ENCODE measurements around the gene PLPPR1.

Gene PLPPR1

GRCh38 chr9:101220341-101220740, 191.8 kb downstream of the PLPPR1 start:
- no peak overlapping the region for H3K27ac ChIP-seq (ENCODE audit: low read length)
- no peak overlapping the region for H3K4me3 ChIP-seq (ENCODE audit: low read length)
- H3K9me3 ChIP-seq (ENCODE audit: control insufficient read depth, low read depth, low read length): no peaks in the 10 kb centered on the region
- H3K4me1 ChIP-seq (ENCODE audit: control insufficient read depth, low read depth, low read length): no peaks in the 10 kb centered on the region
- H3K9ac ChIP-seq (ENCODE audit: low read length): no peak overlapping the region
- no peaks in the 10 kb centered on the region for H3K36me3 ChIP-seq (ENCODE audit: control insufficient read depth, low read depth, low read length)
- no peaks in the 10 kb centered on the region for H3K27me3 ChIP-seq (ENCODE audit: control insufficient read depth, insufficient read depth, low read length)

GRCh38 chr9:101225271-101225670, 196.7 kb downstream of the PLPPR1 start:
- H3K9ac ChIP-seq (ENCODE audit: low read length): no peak overlapping the region
- peaks cover 2% of the 10 kb centered on the region for H3K4me1 ChIP-seq (ENCODE audit: control insufficient read depth, low read depth, low read length)
- no peaks in the 10 kb centered on the region for H3K27me3 ChIP-seq (ENCODE audit: control insufficient read depth, insufficient read depth, low read length)
- no peak overlapping the region for H3K4me3 ChIP-seq (ENCODE audit: low read length)
- H3K9me3 ChIP-seq (ENCODE audit: control insufficient read depth, low read depth, low read length): no peaks in the 10 kb centered on the region
- no peaks in the 10 kb centered on the region for H3K36me3 ChIP-seq (ENCODE audit: control insufficient read depth, low read depth, low read length)
- no peak overlapping the region for H3K27ac ChIP-seq (ENCODE audit: low read length)

- H3K36me3 ChIP-seq (ENCODE audit: control insufficient read depth, low read depth, low read length): no peaks in the 10 kb centered on the region
- peaks cover 8% of the 10 kb centered on the region for H3K4me1 ChIP-seq (ENCODE audit: control insufficient read depth, low read depth, low read length)
- H3K9ac ChIP-seq (ENCODE audit: low read length): no peak overlapping the region
- H3K4me3 ChIP-seq (ENCODE audit: low read length): no peak overlapping the region
- no peaks in the 10 kb centered on the region for H3K9me3 ChIP-seq (ENCODE audit: control insufficient read depth, low read depth, low read length)
- no peak overlapping the region for H3K27ac ChIP-seq (ENCODE audit: low read length)
- H3K27me3 ChIP-seq (ENCODE audit: control insufficient read depth, insufficient read depth, low read length): no peaks in the 10 kb centered on the region
Measured at GRCh38 chr9:101226161-101226560, 197.6 kb downstream of the PLPPR1 start.

- Histone ChIP-seq H3K36me3 (ENCODE audit: control insufficient read depth, low read depth, low read length) (no peaks in the 10 kb centered on the region), H3K27ac (ENCODE audit: low read length) (no peak overlapping the region), H3K9ac (ENCODE audit: low read length) (no peak overlapping the region), H3K4me3 (ENCODE audit: low read length) (no peak overlapping the region), H3K4me1 (ENCODE audit: control insufficient read depth, low read depth, low read length) (peaks cover 14% of the 10 kb centered on the region), H3K9me3 (ENCODE audit: control insufficient read depth, low read depth, low read length) (no peaks in the 10 kb centered on the region), H3K27me3 (ENCODE audit: control insufficient read depth, insufficient read depth, low read length) (no peaks in the 10 kb centered on the region)
Measured at GRCh38 chr9:101226803-101227202, 198.3 kb downstream of the PLPPR1 start.

- Histone ChIP-seq H3K27me3 (ENCODE audit: control insufficient read depth, insufficient read depth, low read length) (no peaks in the 10 kb centered on the region), H3K9ac (ENCODE audit: low read length) (no peak overlapping the region), H3K4me3 (ENCODE audit: low read length) (no peak overlapping the region), H3K36me3 (ENCODE audit: control insufficient read depth, low read depth, low read length) (no peaks in the 10 kb centered on the region), H3K9me3 (ENCODE audit: control insufficient read depth, low read depth, low read length) (no peaks in the 10 kb centered on the region), H3K4me1 (ENCODE audit: control insufficient read depth, low read depth, low read length) (peaks cover 28% of the 10 kb centered on the region), H3K27ac (ENCODE audit: low read length) (no peak overlapping the region)
Measured at GRCh38 chr9:101229606-101230005, 201.1 kb downstream of the PLPPR1 start.

GRCh38 chr9:101232405-101232977, 204.0 kb downstream of the PLPPR1 start:
- Histone ChIP-seq H3K27me3 (ENCODE audit: control insufficient read depth, insufficient read depth, low read length) (no peaks in the 10 kb centered on the region), H3K36me3 (ENCODE audit: control insufficient read depth, low read depth, low read length) (no peaks in the 10 kb centered on the region), H3K9ac (ENCODE audit: low read length) (no peak overlapping the region), H3K4me3 (ENCODE audit: low read length) (no peak overlapping the region), H3K27ac (ENCODE audit: low read length) (no peak overlapping the region), H3K9me3 (ENCODE audit: control insufficient read depth, low read depth, low read length) (no peaks in the 10 kb centered on the region), H3K4me1 (ENCODE audit: control insufficient read depth, low read depth, low read length) (peaks cover 36% of the 10 kb centered on the region)

- Histone ChIP-seq H3K4me3 (ENCODE audit: low read length) (no peak overlapping the region), H3K9ac (ENCODE audit: low read length) (no peak overlapping the region), H3K4me1 (ENCODE audit: control insufficient read depth, low read depth, low read length) (peaks cover 34% of the 10 kb centered on the region), H3K36me3 (ENCODE audit: control insufficient read depth, low read depth, low read length) (no peaks in the 10 kb centered on the region), H3K27me3 (ENCODE audit: control insufficient read depth, insufficient read depth, low read length) (no peaks in the 10 kb centered on the region), H3K27ac (ENCODE audit: low read length) (no peak overlapping the region), H3K9me3 (ENCODE audit: control insufficient read depth, low read depth, low read length) (no peaks in the 10 kb centered on the region)
Measured at GRCh38 chr9:101235105-101235866, 206.8 kb downstream of the PLPPR1 start.

GRCh38 chr9:101242651-101243050, 214.1 kb downstream of the PLPPR1 start:
- no peaks in the 10 kb centered on the region for H3K36me3 ChIP-seq (ENCODE audit: control insufficient read depth, low read depth, low read length)
- H3K27ac ChIP-seq (ENCODE audit: low read length): no peak overlapping the region
- H3K4me1 ChIP-seq (ENCODE audit: control insufficient read depth, low read depth, low read length): no peaks in the 10 kb centered on the region
- no peaks in the 10 kb centered on the region for H3K27me3 ChIP-seq (ENCODE audit: control insufficient read depth, insufficient read depth, low read length)
- no peak overlapping the region for H3K4me3 ChIP-seq (ENCODE audit: low read length)
- no peaks in the 10 kb centered on the region for H3K9me3 ChIP-seq (ENCODE audit: control insufficient read depth, low read depth, low read length)
- no peak overlapping the region for H3K9ac ChIP-seq (ENCODE audit: low read length)

GRCh38 chr9:101246691-101247090, 218.2 kb downstream of the PLPPR1 start:
- Histone ChIP-seq H3K4me1 (ENCODE audit: control insufficient read depth, low read depth, low read length) (no peaks in the 10 kb centered on the region), H3K9ac (ENCODE audit: low read length) (no peak overlapping the region), H3K4me3 (ENCODE audit: low read length) (no peak overlapping the region), H3K27me3 (ENCODE audit: control insufficient read depth, insufficient read depth, low read length) (no peaks in the 10 kb centered on the region), H3K27ac (ENCODE audit: low read length) (no peak overlapping the region), H3K9me3 (ENCODE audit: control insufficient read depth, low read depth, low read length) (no peaks in the 10 kb centered on the region), H3K36me3 (ENCODE audit: control insufficient read depth, low read depth, low read length) (no peaks in the 10 kb centered on the region)

- Histone ChIP-seq H3K4me3 (ENCODE audit: low read length) (no peak overlapping the region), H3K27ac (ENCODE audit: low read length) (no peak overlapping the region), H3K27me3 (ENCODE audit: control insufficient read depth, insufficient read depth, low read length) (no peaks in the 10 kb centered on the region)
Measured at GRCh38 chr9:101247297-101247696, 218.8 kb downstream of the PLPPR1 start.

GRCh38 chr9:101254733-101255433, 226.4 kb downstream of the PLPPR1 start:
- H3K27me3 ChIP-seq (ENCODE audit: control insufficient read depth, insufficient read depth, low read length): no peaks in the 10 kb centered on the region
- no peaks in the 10 kb centered on the region for H3K36me3 ChIP-seq (ENCODE audit: control insufficient read depth, low read depth, low read length)
- no peaks in the 10 kb centered on the region for H3K4me1 ChIP-seq (ENCODE audit: control insufficient read depth, low read depth, low read length)
- H3K4me3 ChIP-seq (ENCODE audit: low read length): no peak overlapping the region
- H3K9me3 ChIP-seq (ENCODE audit: control insufficient read depth, low read depth, low read length): no peaks in the 10 kb centered on the region
- no peak overlapping the region for H3K9ac ChIP-seq (ENCODE audit: low read length)
- no peak overlapping the region for H3K27ac ChIP-seq (ENCODE audit: low read length)

More at GRCh38 chr9:101247297-101247696, 218.8 kb downstream of the PLPPR1 start:
- Histone ChIP-seq H3K4me1 (ENCODE audit: control insufficient read depth, low read depth, low read length) (no peaks in the 10 kb centered on the region), H3K9me3 (ENCODE audit: control insufficient read depth, low read depth, low read length) (no peaks in the 10 kb centered on the region), H3K36me3 (ENCODE audit: control insufficient read depth, low read depth, low read length) (no peaks in the 10 kb centered on the region), H3K9ac (ENCODE audit: low read length) (no peak overlapping the region)
